HEK293 (cell line): ENCODE measurements around the gene ZNF124.

Experiments
- CTCF ChIA-PET: fragments of 350-600 bp; formaldehyde crosslinking; extraction: SDS; loops from one replicate; lab custom pipeline; 2021; ENCODE audit warnings: antibody characterized with exemption; lab: Yijun Ruan, JAX
- POLR2A ChIA-PET: fragments of 300-600 bp; formaldehyde crosslinking; extraction: SDS; loops from one replicate; lab custom pipeline; 2020; ENCODE audit warnings: antibody characterized with exemption, inconsistent platforms; lab: Yijun Ruan, JAX
- H3K27ac ChIP-seq: fragments of 200-500 bp; sonication (Bioruptor generic); 2 replicates; pipeline ENCODE4 v1.5.1; 2014; ENCODE audit warnings: low read depth, low read length, control low read depth, inconsistent platforms; ENCODE audit errors: extremely low read depth
- H3K36me3 ChIP-seq, 2 experiments: fragments of 200-500 bp in 1 of 2; sonication (Bioruptor generic) in 1 of 2; 1 replicate in 1 of 2; 2 replicates in 1 of 2; pipeline ENCODE4 v1.5.1; 2014 to 2017; ENCODE audit warnings: inconsistent platforms in 2 of 2, low read length in 2 of 2; ENCODE audit not compliant: control insufficient read depth in 2 of 2, insufficient read depth in 1 of 2
- H3K4me1 ChIP-seq: fragments of 200-500 bp; sonication (Bioruptor generic); 2 replicates; pipeline ENCODE4 v1.5.1; 2014; ENCODE audit warnings: mild to moderate bottlenecking, low read length, inconsistent platforms; ENCODE audit not compliant: control insufficient read depth, insufficient read depth
- H3K4me3 ChIP-seq: 2 replicates; pipeline ENCODE4 v1.5.1; 2011; ENCODE audit warnings: low read depth, mild to moderate bottlenecking, control low read depth, low read length, moderate library complexity
- H3K9me3 ChIP-seq: fragments of 200-500 bp; sonication (Bioruptor generic); 2 replicates; pipeline ENCODE4 v1.5.1; 2014; ENCODE audit warnings: low read depth, low read length, inconsistent platforms; ENCODE audit not compliant: control insufficient read depth, insufficient read depth
- BCL6B ChIP-seq: fragments of 450-650 bp; formaldehyde crosslinking; IDR thresholded peaks from 2 replicates; pipeline ENCODE4 v1.5.1; 2017; ENCODE audit warnings: missing biosample characterization, missing genetic modification characterization
- GFI1B ChIP-seq: fragments of 450-650 bp; formaldehyde crosslinking; IDR thresholded peaks from 2 replicates; pipeline ENCODE4 v1.5.1; 2016; ENCODE audit warnings: missing biosample characterization, missing genetic modification characterization
- GLI4 ChIP-seq: fragments of 450-650 bp; formaldehyde crosslinking; IDR thresholded peaks from 2 replicates; pipeline ENCODE4 v1.5.1; 2016; ENCODE audit warnings: missing biosample characterization, missing genetic modification characterization
- GLIS1 ChIP-seq: fragments of 450-650 bp; formaldehyde crosslinking; IDR thresholded peaks from 2 replicates; pipeline ENCODE4 v1.5.1; 2016; ENCODE audit warnings: missing biosample characterization, missing genetic modification characterization
- HOXA7 ChIP-seq: sonication (generic); formaldehyde crosslinking; IDR thresholded peaks from 2 replicates; pipeline ENCODE4 v1.8.1; 2022; ENCODE audit warnings: missing genetic modification reagents, borderline replicate concordance
- KLF10 ChIP-seq: fragments of 450-650 bp; IDR thresholded peaks from 2 replicates; pipeline ENCODE4 v1.5.1; 2018; ENCODE audit warnings: missing biosample characterization, mild to moderate bottlenecking, missing genetic modification characterization
- KLF17 ChIP-seq: fragments of 450-650 bp; formaldehyde crosslinking; IDR thresholded peaks from 2 replicates; pipeline ENCODE4 v1.5.1; 2016; ENCODE audit warnings: missing biosample characterization, missing genetic modification characterization
- ZFP41 ChIP-seq: fragments of 450-650 bp; formaldehyde crosslinking; IDR thresholded peaks from 2 replicates; pipeline ENCODE4 v1.5.1; 2016; ENCODE audit warnings: missing biosample characterization, missing genetic modification characterization, borderline replicate concordance
- ZNF114 ChIP-seq: fragments of 450-650 bp; formaldehyde crosslinking; IDR thresholded peaks from 2 replicates; pipeline ENCODE4 v1.5.0; 2017; ENCODE audit warnings: missing biosample characterization, missing genetic modification characterization
- ZNF169 ChIP-seq: fragments of 450-650 bp; formaldehyde crosslinking; IDR thresholded peaks from 2 replicates; pipeline ENCODE4 v1.5.1; 2016; ENCODE audit warnings: missing biosample characterization, missing genetic modification characterization
- ZNF202 ChIP-seq: fragments of 450-650 bp; formaldehyde crosslinking; IDR thresholded peaks from 2 replicates; pipeline ENCODE4 v1.5.1; 2016; ENCODE audit warnings: missing biosample characterization, missing genetic modification characterization, borderline replicate concordance
- ZNF211 ChIP-seq: fragments of 450-650 bp; formaldehyde crosslinking; IDR thresholded peaks from 2 replicates; pipeline ENCODE4 v1.5.1; 2016; ENCODE audit warnings: low read depth, missing biosample characterization, missing genetic modification characterization
- ZNF48 ChIP-seq: fragments of 450-650 bp; formaldehyde crosslinking; IDR thresholded peaks from 2 replicates; pipeline ENCODE4 v1.5.1; 2016; ENCODE audit warnings: missing biosample characterization, missing genetic modification characterization
- ZNF513 ChIP-seq: fragments of 450-650 bp; IDR thresholded peaks from 2 replicates; pipeline ENCODE4 v1.5.1; 2018; ENCODE audit warnings: missing biosample characterization, missing genetic modification characterization
- ZNF530 ChIP-seq: fragments of 450-650 bp; formaldehyde crosslinking; IDR thresholded peaks from 2 replicates; pipeline ENCODE4 v1.5.1; 2016; ENCODE audit warnings: low read depth, missing biosample characterization, missing genetic modification characterization
- ZNF544 ChIP-seq: fragments of 450-650 bp; formaldehyde crosslinking; IDR thresholded peaks from 2 replicates; pipeline ENCODE4 v1.5.0; 2017; ENCODE audit warnings: missing biosample characterization, missing genetic modification characterization
- ZNF571 ChIP-seq: fragments of 450-650 bp; formaldehyde crosslinking; IDR thresholded peaks from 2 replicates; pipeline ENCODE4 v1.5.0; 2017; ENCODE audit warnings: missing biosample characterization, missing genetic modification characterization
- ZNF585B ChIP-seq: fragments of 450-650 bp; formaldehyde crosslinking; IDR thresholded peaks from 2 replicates; pipeline ENCODE4 v1.5.1; 2016; ENCODE audit warnings: missing biosample characterization, missing genetic modification characterization
- ZNF660 ChIP-seq: fragments of 450-650 bp; IDR thresholded peaks from 2 replicates; pipeline ENCODE4 v1.5.1; 2018; ENCODE audit warnings: missing biosample characterization, mild to moderate bottlenecking, missing genetic modification characterization
- ZNF704 ChIP-seq: fragments of 450-650 bp; formaldehyde crosslinking; IDR thresholded peaks from 2 replicates; pipeline ENCODE4 v1.5.1; 2016; ENCODE audit warnings: missing biosample characterization, missing genetic modification characterization
- ZSCAN16 ChIP-seq: fragments of 450-650 bp; formaldehyde crosslinking; IDR thresholded peaks from 2 replicates; pipeline ENCODE4 v1.5.1; 2016; ENCODE audit warnings: missing biosample characterization, missing genetic modification characterization
- ZSCAN18 ChIP-seq: fragments of 450-650 bp; formaldehyde crosslinking; IDR thresholded peaks from 2 replicates; pipeline ENCODE4 v1.5.1; 2016; ENCODE audit warnings: missing biosample characterization, missing genetic modification characterization

The ZNF124 gene

GRCh38 chr1:247216261-247216660 lies 44.4 kb upstream of the ZNF124 start (continued):
- no peak for TF ChIP-seq GLI4 (tag by site-specific recombination)
- TF ChIP-seq ZNF704, result no peak
- no peak for TF ChIP-seq GLIS1 (tag by site-specific recombination)
- no peak for TF ChIP-seq ZNF544 (tag by site-specific recombination)
- TF ChIP-seq KLF10, result no peak
- TF ChIP-seq, all 188 proteins: peak for 0

- Histone ChIP-seq H3K36me3 (peaks cover 0 to 6% of the 10 kb centered on the region in 2 experiments; a peak in 1 of 3 replicates), H3K9me3 (no peaks in the 10 kb centered on the region), H3K4me1 (no peaks in the 10 kb centered on the region)
- CTCF ChIA-PET, result no interaction called here
- POLR2A ChIA-PET, result no interaction called here
- TF ChIP-seq ZNF211 (tag by site-specific recombination), result no peak
- no peak for TF ChIP-seq ZNF48 (tag by site-specific recombination)
- no peak for TF ChIP-seq ZSCAN16 (tag by site-specific recombination)
- no peak for TF ChIP-seq ZNF169 (tag by site-specific recombination)
- TF ChIP-seq KLF17, result no peak
- TF ChIP-seq ZNF660 (tag by site-specific recombination), result no peak
- no peak for TF ChIP-seq HOXA7
- TF ChIP-seq ZNF571 (tag by site-specific recombination), result no peak
- no peak for TF ChIP-seq BCL6B (tag by site-specific recombination)
- no peak for TF ChIP-seq ZNF530 (tag by site-specific recombination)
- TF ChIP-seq ZNF202 (tag by site-specific recombination), result no peak
- TF ChIP-seq ZFP41, result no peak
- no peak for TF ChIP-seq ZNF513 (tag by site-specific recombination)
- no peak for TF ChIP-seq ZNF114 (tag by site-specific recombination)
- no peak for TF ChIP-seq ZNF585B (tag by site-specific recombination)
- TF ChIP-seq GFI1B (tag by site-specific recombination), result no peak
- no peak for TF ChIP-seq ZSCAN18 (tag by site-specific recombination)
- TF ChIP-seq, all 188 proteins: peak for 0
- Histone ChIP-seq H3K4me3 (no peak overlapping the region), H3K27ac (no peak overlapping the region)
Observed at GRCh38 chr1:247212627-247213617, 41.1 kb upstream of the ZNF124 start.
